C4-2B (cell line): ENCODE results near the gene TMCC3.

Experiments
- CTCF ChIP-seq: fragments of 450-650 bp; conservative IDR thresholded peaks from 2 replicates; pipeline ENCODE4 v1.5.1; 2017; ENCODE audit warnings: mild to moderate bottlenecking
- ZFX ChIP-seq: fragments of 450-650 bp; IDR thresholded peaks from 2 replicates; pipeline ENCODE4 v1.6.1; 2017

- no peak for TF ChIP-seq CTCF
- TF ChIP-seq ZFX, result no peak
Measured at GRCh38 chr12:94689002-94689645, 38.8 kb upstream of the TMCC3 start.
